Heart right ventricle (tissue), 16 donors: ENCODE results near the gene PCCB. TPM values are rescaled to one million over a fixed set of nuclear protein-coding genes. Genes with fewer than 3 reads are reported as not detected.
"Not testable (repeated sequence)": the region's sequence is repeated elsewhere in the genome, so short reads cannot be mapped to it uniquely, and the experiment has no call there.

Source experiments
- ATAC-seq, 8 donors: fragments of 200-7000 bp; cut with Tn5 transposase; one replicate each; pipeline ENCODE4 v1.9.1; 2020; ENCODE audit warnings: mild to moderate bottlenecking in 8 of 8, moderate library complexity in 8 of 8, moderate number of reproducible peaks in 1 of 8
- DNase-seq, 2 donors: peaks; one replicate each; pipeline ENCODE4 v3.0.0-alpha.2; 2020
- H3K27ac ChIP-seq, 10 donors: fragments of 200-600 bp; sonication (generic) in 2 of 10; one replicate each; pipeline versions ENCODE4 v1.5.0 to v1.8.0; 2020 to 2022; ENCODE audit warnings: mild to moderate bottlenecking in 3 of 10
- H3K27me3 ChIP-seq, 7 donors: fragments of 200-600 bp; one replicate each; pipeline ENCODE4 v1.8.0; 2021 to 2022; ENCODE audit warnings: mild to moderate bottlenecking in 2 of 7
- H3K36me3 ChIP-seq, 9 donors: fragments of 200-600 bp; sonication (generic) in 1 of 9; one replicate each; pipeline versions ENCODE4 v1.5.0 to v1.8.0; 2020 to 2022; ENCODE audit warnings: mild to moderate bottlenecking in 2 of 9
- H3K4me1 ChIP-seq, 9 donors: fragments of 200-600 bp; sonication (generic) in 1 of 9; one replicate each; pipeline versions ENCODE4 v1.5.0 to v1.8.0; 2020 to 2022; ENCODE audit warnings: mild to moderate bottlenecking in 4 of 9
- H3K4me3 ChIP-seq, 10 donors: fragments of 200-600 bp; sonication (generic) in 2 of 10; one replicate each; pipeline versions ENCODE4 v1.5.0 to v1.8.0; 2020 to 2022; ENCODE audit warnings: mild to moderate bottlenecking in 7 of 10, moderate library complexity in 2 of 10
- H3K9me3 ChIP-seq, 11 donors: fragments of 200-600 bp in 10 of 11; sonication (generic) in 2 of 11; one replicate each; pipeline versions ENCODE4 v1.5.0 to v1.8.0; 2013 to 2022; ENCODE audit warnings: mild to moderate bottlenecking in 2 of 11, control low read depth in 1 of 11, moderate library complexity in 1 of 11
- WGBS, 2 donors: extraction: QIAGEN DNeasy Blood & Tissue Kit; methylation state at CpG; one replicate each; pipeline ENCODE4 v1.1.7; 2013; ENCODE audit warnings: inconsistent platforms in 1 of 2; 5-methylcytosine and 5-hydroxymethylcytosine counted together
- intact Hi-C, 10 donors: fragments of 100-400 bp; cut with DNase I; formaldehyde crosslinking; loops; one replicate each; pipeline versions ENCODE4 v1.11.1 to v1.14.2; 2022
- long read RNA-seq, 3 donors: library from polyadenylated mRNA; unstranded; transcript quantifications; one replicate each; pipeline ENCODE4 v2.0.0, GENCODE V29; 2020 to 2021
- polyA plus RNA-seq, 2 donors: library from polyadenylated mRNA; stranded (reverse); fragments of 200-250 nt; gene quantifications; one replicate each; pipeline ENCODE4 v1.2.3, GENCODE V29; 2013
- total RNA-seq, 10 donors: library from RNA; stranded (reverse); fragmentation: NEBNext Ultra II Directional in 3 of 10; extraction: Animal tissue kit (Norgen Biotek cat#: 25700) in 3 of 10; gene quantifications; one replicate each; pipeline versions ENCODE4 v1.2.1 to v1.2.4, GENCODE V29; 2021 to 2023
- TF ChIP-seq, protein P1 (sequence below), 9 donors: fragments of 200-600 bp; sonication (generic) in 2 of 9; IDR thresholded peaks; one replicate each; pipeline versions ENCODE4 v1.5.0 to v1.8.0; 2021 to 2022; ENCODE audit warnings: antibody characterized with exemption in 9 of 9, mild to moderate bottlenecking in 5 of 9, moderate library complexity in 1 of 9
- donor health status: Arrhythmogenic right ventricular cardiomyopathy.
- donor health status: ischemic (EF 13 %, LVEDD 7.1; RV severe dilation, severe dysfunction).
- donor health status: healthy with polysubstance abuse.
- donor health status: DM: no; HTN: yes; CAD: no.
- donor health status: DM: no; HTN: no; CAD: no.
- donor health status: ischemic (EF 25% LVEDD 6.9; RV normal size, moderate dysfunction).
- donor health status: ischemic (EF 25% LVEDD 5.7; RV mildly dilated, moderate dysfunction).
- donor health status: healthy.
- donor health status: DM: yes; HTN: yes; CAD: no.
- donor health status: Ischemic cardiomyopathy.
- donor health status: ischemic (EF 35%, LVEDD 5.7; RV mildly dilated, moderate dysfunction).
- donor health status: nonischemic (EF 11% LVEDD 7.7; RV severe dilation, severe dysfunction).
- donor health status: DM: yes; HTN: yes; CAD: no.
- donor health status: PGD.
- donor health status: ischemic (EF 29% LVEDD 5.4; RV normal size, mild dysfunction).
- donor health status: nonischemic (EF 23%, LVEDD 6.1; RV moderate dilation, normal function).

PCCB gene
- 100 to 1,000 TPM in 7 of 10 donors, 10 to 100 TPM in 3; 78.6 to 163 (median 132) TPM for total RNA-seq
- polyA plus RNA-seq = 10 to 100 TPM; 17.2 to 42.3 TPM
- long read RNA-seq, donor 1, full-length matches to known transcripts = 98 of 132 reads
- long read RNA-seq, donor 1, partial matches to known transcripts = 19 of 132 reads
- long read RNA-seq, donor 1, other reads (novel, unspliced or antisense) = 15 of 132 reads
- long read RNA-seq, donor 2, full-length matches to known transcripts = 164 of 226 reads
- long read RNA-seq, donor 2, partial matches to known transcripts = 43 of 226 reads
- long read RNA-seq, donor 2, other reads (novel, unspliced or antisense) = 19 of 226 reads
- long read RNA-seq, donor 3, full-length matches to known transcripts = 383 of 412 reads
- long read RNA-seq, donor 3, partial matches to known transcripts = 14 of 412 reads
- long read RNA-seq, donor 3, other reads (novel, unspliced or antisense) = 15 of 412 reads

DNA sequence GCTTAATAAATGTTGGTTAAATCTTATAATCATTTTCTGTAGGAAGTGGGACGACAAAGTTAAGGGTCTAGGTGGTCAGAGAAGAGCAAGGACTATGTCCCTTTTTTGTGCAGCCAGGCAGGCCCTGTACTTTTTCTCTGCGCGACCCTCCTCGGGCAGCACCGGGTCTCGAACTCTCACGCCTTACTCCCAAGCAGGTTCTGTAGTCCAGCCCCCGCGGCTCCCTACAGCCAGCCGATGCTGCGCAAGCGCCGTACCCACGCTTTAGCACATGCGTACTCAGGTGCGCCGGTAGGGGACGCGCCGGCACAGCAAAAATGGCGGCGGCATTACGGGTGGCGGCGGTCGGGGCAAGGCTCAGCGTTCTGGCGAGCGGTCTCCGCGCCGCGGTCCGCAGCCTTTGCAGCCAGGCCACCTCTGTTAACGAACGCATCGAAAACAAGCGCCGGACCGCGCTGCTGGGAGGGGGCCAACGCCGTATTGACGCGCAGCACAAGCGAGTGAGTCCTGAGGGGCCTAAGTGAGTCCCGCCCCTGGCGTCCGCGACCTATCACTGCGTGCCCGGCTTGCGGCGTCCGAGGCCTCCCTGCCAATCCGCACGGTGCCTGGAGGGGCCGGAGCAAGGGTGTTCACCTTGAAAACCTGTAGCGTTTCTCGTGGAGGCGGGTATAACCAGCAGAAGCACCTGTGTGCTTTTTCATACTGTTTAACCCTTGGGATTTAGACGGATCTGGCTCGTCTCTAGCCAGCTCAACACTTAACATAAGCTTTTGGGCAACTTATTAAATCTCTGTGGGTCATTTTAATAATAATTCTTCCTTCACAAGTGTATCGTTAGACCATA lies at the start of gene PCCB:
TSS of gene PCCB (plus strand) at position 282 of the 844 bp plus-strand sequence. CDS start at position 318, 36 bp downstream.
- WGBS, 2 donors = 0 to 1% methylated on average over 64 of the region's 64 CpGs
- TF ChIP-seq, protein P1, sequence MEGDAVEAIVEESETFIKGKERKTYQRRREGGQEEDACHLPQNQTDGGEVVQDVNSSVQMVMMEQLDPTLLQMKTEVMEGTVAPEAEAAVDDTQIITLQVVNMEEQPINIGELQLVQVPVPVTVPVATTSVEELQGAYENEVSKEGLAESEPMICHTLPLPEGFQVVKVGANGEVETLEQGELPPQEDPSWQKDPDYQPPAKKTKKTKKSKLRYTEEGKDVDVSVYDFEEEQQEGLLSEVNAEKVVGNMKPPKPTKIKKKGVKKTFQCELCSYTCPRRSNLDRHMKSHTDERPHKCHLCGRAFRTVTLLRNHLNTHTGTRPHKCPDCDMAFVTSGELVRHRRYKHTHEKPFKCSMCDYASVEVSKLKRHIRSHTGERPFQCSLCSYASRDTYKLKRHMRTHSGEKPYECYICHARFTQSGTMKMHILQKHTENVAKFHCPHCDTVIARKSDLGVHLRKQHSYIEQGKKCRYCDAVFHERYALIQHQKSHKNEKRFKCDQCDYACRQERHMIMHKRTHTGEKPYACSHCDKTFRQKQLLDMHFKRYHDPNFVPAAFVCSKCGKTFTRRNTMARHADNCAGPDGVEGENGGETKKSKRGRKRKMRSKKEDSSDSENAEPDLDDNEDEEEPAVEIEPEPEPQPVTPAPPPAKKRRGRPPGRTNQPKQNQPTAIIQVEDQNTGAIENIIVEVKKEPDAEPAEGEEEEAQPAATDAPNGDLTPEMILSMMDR (IDR thresholded peaks at IDR 0.05) = peak; percentile 65 to 96 (median 84)
- no peaks in the 10 kb centered on the region for H3K36me3 ChIP-seq
- ATAC-seq (peak; percentile 97 to 99 (median 99)), DNase-seq (peak; percentile 92 to 95)
- intact Hi-C loops = loop anchor here in 9 of 10 donors (1.0 to 10.0 kb wide), 9 partner anchors 53 to 505 kb away; partner anchors contain the start of genes MSL2 (in 4 of the 9) and STAG1 (in 2 of the 9)
- no peaks in the 10 kb centered on the region for H3K27me3 ChIP-seq
- no peaks in the 10 kb centered on the region for H3K9me3 ChIP-seq
- peak within 1 kb of the TSS; percentile 29 to 82 (median 70) for H3K4me3 ChIP-seq
- peak within 1 kb of the TSS; percentile 66 to 95 (median 91) for H3K27ac ChIP-seq
- peaks cover 0 to 23% (median 14%) of the 10 kb centered on the region in 9 donors for H3K4me1 ChIP-seq

DNA sequence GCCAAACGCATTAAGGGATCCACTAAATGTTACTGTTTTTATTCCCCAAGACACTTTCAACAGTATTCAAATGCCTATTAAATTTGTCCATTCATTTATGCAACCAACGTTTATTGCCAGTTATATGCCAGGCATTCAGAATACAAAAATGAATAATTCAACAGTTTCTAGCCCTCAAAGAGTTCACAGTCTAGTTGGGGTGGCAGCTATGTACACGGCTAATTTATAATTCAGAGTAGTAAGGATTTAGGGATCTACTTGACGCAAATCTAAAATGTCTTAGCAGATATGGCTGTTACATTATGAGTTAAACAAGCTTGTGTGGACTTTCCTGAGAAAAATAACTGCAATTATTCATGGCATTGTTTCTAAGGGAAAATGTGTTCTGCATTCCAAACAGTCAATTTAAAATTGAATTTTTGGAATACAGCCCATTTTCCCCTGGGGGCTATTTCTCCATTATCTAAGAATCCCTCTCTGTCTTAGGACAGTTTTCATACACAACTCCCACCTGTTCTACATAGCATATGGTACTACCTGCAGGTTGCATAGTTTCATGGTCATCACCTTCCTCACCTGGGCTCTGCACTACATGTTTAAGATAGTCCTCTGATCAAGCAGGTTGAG lies 42.5 kb upstream of the PCCB start:
- Histone ChIP-seq H3K4me3 (no peak overlapping the region), H3K36me3 (no peaks in the 10 kb centered on the region), H3K27ac (no peak overlapping the region), H3K9me3 (no peaks in the 10 kb centered on the region), H3K27me3 (peaks cover 0 to 6% (median 0%) of the 10 kb centered on the region in 7 donors), H3K4me1 (no peaks in the 10 kb centered on the region)
- TF ChIP-seq, protein P1 (IDR thresholded peaks at IDR 0.05) = no peak
- WGBS, 2 donors = 71 to 75% methylated on average over 4 of the region's 4 CpGs
- DNase-seq (no peak), ATAC-seq (no peak)
- intact Hi-C loops = no loop called here

DNA sequence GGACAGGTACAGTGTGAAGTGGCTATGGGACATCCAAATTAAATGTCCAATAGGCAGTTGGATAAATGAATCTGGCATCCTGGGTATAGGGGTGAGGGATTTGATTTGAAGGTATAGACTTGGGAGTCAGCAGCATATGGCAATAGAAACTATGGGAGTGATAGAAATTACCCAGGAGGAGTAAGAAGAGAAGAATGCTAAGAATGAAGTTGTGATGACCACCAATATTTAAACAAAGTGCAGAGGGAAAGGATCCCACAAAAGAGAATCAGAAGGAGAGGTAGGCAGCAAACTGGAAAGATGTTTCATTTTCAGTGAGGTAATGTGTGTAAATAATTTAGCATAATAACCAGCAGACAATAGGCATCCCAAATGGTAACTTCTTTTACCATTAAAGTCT lies 40.2 kb upstream of the PCCB start:
- DNase-seq = no peak
- Histone ChIP-seq H3K36me3 (no peaks in the 10 kb centered on the region), H3K9me3 (no peaks in the 10 kb centered on the region), H3K27me3 (peaks cover 0 to 6% (median 0%) of the 10 kb centered on the region in 7 donors), H3K4me3 (no peak overlapping the region), H3K27ac (no peak overlapping the region), H3K4me1 (no peaks in the 10 kb centered on the region)
- ATAC-seq = no peak
- TF ChIP-seq, protein P1 (IDR thresholded peaks at IDR 0.05) = no peak
- intact Hi-C loops = no loop called here

DNA sequence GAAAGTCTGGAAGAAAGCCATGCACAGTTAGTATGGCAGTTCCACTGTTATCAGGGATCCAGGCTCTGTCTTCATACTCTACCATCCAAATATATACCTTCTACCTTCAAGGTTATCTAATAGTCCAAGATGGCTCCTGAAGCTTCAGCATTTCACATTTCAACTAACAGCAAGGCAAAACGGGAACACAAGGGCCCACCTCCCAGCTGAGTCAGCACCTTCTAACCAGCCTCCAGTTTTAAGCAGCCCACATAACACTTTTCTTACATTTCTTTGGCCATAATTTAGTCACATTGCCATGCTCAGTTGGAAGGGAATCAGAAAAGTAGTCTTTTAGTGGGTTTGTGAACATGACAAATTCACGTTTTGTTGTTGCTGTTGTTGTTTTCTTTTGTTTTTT lies 38.6 kb upstream of the PCCB start:
- 75 to 89% methylated on average over 2 of the region's 2 CpGs for WGBS, 2 donors
- DNase-seq (no peak), ATAC-seq (no peak)
- no peaks in the 10 kb centered on the region for H3K4me1 ChIP-seq
- no peaks in the 10 kb centered on the region for H3K36me3 ChIP-seq
- H3K9me3 ChIP-seq = no peaks in the 10 kb centered on the region
- TF ChIP-seq, protein P1 (IDR thresholded peaks at IDR 0.05) = no peak
- H3K27ac ChIP-seq = no peak overlapping the region
- H3K4me3 ChIP-seq = no peak overlapping the region
- intact Hi-C loops = no loop called here
- H3K27me3 ChIP-seq = peaks cover 0 to 5% (median 0%) of the 10 kb centered on the region in 7 donors

DNA sequence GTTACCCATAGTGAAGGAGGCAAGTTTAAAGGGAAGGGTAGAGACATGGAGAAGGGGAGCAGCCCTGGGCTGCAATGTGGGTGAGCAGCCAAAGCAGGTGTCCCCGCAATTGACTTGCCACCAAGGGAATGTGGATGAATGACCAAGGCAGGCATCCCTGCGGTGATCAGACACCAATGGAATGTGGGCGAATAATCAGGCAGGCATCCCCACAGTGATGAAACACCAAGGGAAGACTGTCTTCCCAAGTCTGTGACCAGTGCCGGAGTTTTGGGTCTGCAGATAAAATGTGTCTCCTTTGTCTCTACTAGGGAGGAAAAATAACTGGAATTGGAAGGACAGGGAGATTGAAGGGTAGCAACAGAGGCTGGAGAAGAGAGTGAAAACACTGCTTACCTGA lies 27.4 kb upstream of the PCCB start:
- H3K4me1 ChIP-seq, H3K27me3 ChIP-seq, intact Hi-C loops, H3K36me3 ChIP-seq, H3K27ac ChIP-seq, H3K4me3 ChIP-seq, H3K9me3 ChIP-seq, ATAC-seq, DNase-seq: not testable (repeated sequence)
- WGBS, 2 donors = 94 to 95% methylated on average over 4 of the region's 4 CpGs
